H9 (cell line): ENCODE results near the gene CILP2. TPM values are rescaled to one million over a fixed set of nuclear protein-coding genes. Genes with fewer than 3 reads are reported as not detected.

Experiments
- DNase-seq: peaks from one replicate; pipeline ENCODE4 v3.0.0-alpha.2; 2017
- H2AFZ ChIP-seq: one replicate; pipeline ENCODE4 v1.6.1; 2013; ENCODE audit warnings: mild to moderate bottlenecking, low read length, control low read depth, moderate library complexity
- H2AK5ac ChIP-seq: 2 replicates; pipeline ENCODE4 v1.6.1; 2013; ENCODE audit warnings: low read length, control low read depth, mixed read lengths; ENCODE audit not compliant: insufficient read length
- H2BK120ac ChIP-seq: one replicate; pipeline ENCODE4 v1.6.1; 2013; ENCODE audit warnings: low read depth, mild to moderate bottlenecking, low read length, control low read depth, inconsistent platforms; ENCODE audit not compliant: poor library complexity, severe bottlenecking
- H2BK12ac ChIP-seq: 2 replicates; pipeline ENCODE4 v1.6.1; 2013; ENCODE audit warnings: low read length, control low read depth, mixed read lengths, low read depth; ENCODE audit not compliant: insufficient read length
- H2BK15ac ChIP-seq: 2 replicates; pipeline ENCODE4 v1.6.1; 2013; ENCODE audit warnings: low read depth, low read length, control low read depth
- H2BK20ac ChIP-seq: one replicate; pipeline ENCODE4 v1.6.1; 2013; ENCODE audit warnings: low read depth, mild to moderate bottlenecking, low read length, control low read depth, inconsistent platforms; ENCODE audit not compliant: poor library complexity, severe bottlenecking
- H2BK5ac ChIP-seq: 2 replicates; pipeline ENCODE4 v1.6.1; 2013; ENCODE audit warnings: low read length, control low read depth, mixed read lengths; ENCODE audit not compliant: insufficient read length
- H3K14ac ChIP-seq: 2 replicates; pipeline ENCODE4 v1.6.1; 2013; ENCODE audit warnings: low read length, control low read depth; ENCODE audit not compliant: insufficient read depth
- H3K18ac ChIP-seq: 2 replicates; pipeline ENCODE4 v1.6.1; 2013; ENCODE audit warnings: low read depth, mild to moderate bottlenecking, mixed read lengths, low read length, control low read depth; ENCODE audit not compliant: insufficient read length
- H3K23ac ChIP-seq: 2 replicates; pipeline ENCODE4 v1.6.1; 2013; ENCODE audit warnings: low read length, control low read depth, mixed read lengths, low read depth; ENCODE audit not compliant: insufficient read length
- H3K23me2 ChIP-seq: 2 replicates; pipeline ENCODE4 v1.6.1; 2013; ENCODE audit warnings: low read depth, mild to moderate bottlenecking, mixed read lengths, low read length, control low read depth; ENCODE audit not compliant: insufficient read length, poor library complexity, severe bottlenecking
- H3K27ac ChIP-seq: 2 replicates; pipeline ENCODE4 v1.5.1; 2013; ENCODE audit warnings: low read length, control low read depth, mixed read lengths, low read depth; ENCODE audit not compliant: insufficient read length
- H3K27me3 ChIP-seq: 2 replicates; pipeline ENCODE4 v1.6.1; 2013; ENCODE audit warnings: low read length, control low read depth, inconsistent platforms; ENCODE audit not compliant: insufficient read depth
- H3K4ac ChIP-seq: 2 replicates; pipeline ENCODE4 v1.6.1; 2013; ENCODE audit warnings: low read depth, mild to moderate bottlenecking, control low read depth, inconsistent platforms, low read length, moderate library complexity
- H3K4me1 ChIP-seq: 2 replicates; pipeline ENCODE4 v1.6.1; 2013; ENCODE audit warnings: low read length, control low read depth, inconsistent platforms; ENCODE audit not compliant: insufficient read depth
- H3K4me2 ChIP-seq: 2 replicates; pipeline ENCODE4 v1.6.1; 2013; ENCODE audit warnings: low read length, control low read depth, mixed read lengths; ENCODE audit not compliant: insufficient read length, insufficient read depth
- H3K56ac ChIP-seq: 2 replicates; pipeline ENCODE4 v1.6.1; 2013; ENCODE audit warnings: low read depth, mild to moderate bottlenecking, mixed read lengths, low read length, control low read depth; ENCODE audit not compliant: insufficient read length
- H3K79me1 ChIP-seq: 2 replicates; pipeline ENCODE4 v1.6.1; 2013; ENCODE audit warnings: low read depth, mild to moderate bottlenecking, moderate library complexity, low read length, control low read depth, inconsistent platforms; ENCODE audit not compliant: insufficient read depth, poor library complexity, severe bottlenecking
- H3K79me2 ChIP-seq: 2 replicates; pipeline ENCODE4 v1.6.1; 2013; ENCODE audit warnings: low read length, control low read depth, inconsistent platforms; ENCODE audit not compliant: insufficient read depth
- H3K9ac ChIP-seq: 2 replicates; pipeline ENCODE4 v1.6.1; 2013; ENCODE audit warnings: low read length, control low read depth, mixed read lengths; ENCODE audit not compliant: insufficient read length; ENCODE audit errors: extremely low read depth
- H3K9me3 ChIP-seq: one replicate; pipeline ENCODE4 v1.6.1; 2013; ENCODE audit warnings: low read depth, low read length, inconsistent platforms; ENCODE audit not compliant: control insufficient read depth
- H3T11ph ChIP-seq: one replicate; pipeline ENCODE4 v1.6.1; 2013; ENCODE audit warnings: mild to moderate bottlenecking, low read length, control low read depth, inconsistent platforms
- H4K20me1 ChIP-seq: one replicate; pipeline ENCODE4 v1.6.1; 2013; ENCODE audit not compliant: control insufficient read depth, insufficient read length, insufficient read depth
- H4K5ac ChIP-seq: 2 replicates; pipeline ENCODE4 v1.6.1; 2013; ENCODE audit warnings: low read depth, mild to moderate bottlenecking, mixed read lengths, low read length, control low read depth; ENCODE audit not compliant: insufficient read length
- H4K8ac ChIP-seq: replicated peaks from 2 replicates; pipeline ENCODE4 v1.6.1; 2013; ENCODE audit warnings: low read length, control low read depth, mixed read lengths, low read depth; ENCODE audit not compliant: insufficient read length
- H4K91ac ChIP-seq: 2 replicates; pipeline ENCODE4 v1.6.1; 2013; ENCODE audit warnings: low read depth, mild to moderate bottlenecking, moderate library complexity, mixed read lengths, low read length, control low read depth; ENCODE audit not compliant: insufficient read length
- H3K27ac Mint-ChIP-seq, 3 experiments: 2 replicates in 2 of 3; 3 replicates in 1 of 3; pipeline ENCODE4 v1.8.0; 2020 to 2021; ENCODE audit warnings: mixed read lengths in 3 of 3, mild to moderate bottlenecking in 1 of 3, moderate library complexity in 1 of 3
- H3K27me3 Mint-ChIP-seq: 2 replicates; pipeline ENCODE4 v1.8.0; 2021; ENCODE audit warnings: low read depth, mild to moderate bottlenecking, moderate library complexity, mixed read lengths
- H3K36me3 Mint-ChIP-seq, 3 experiments: 2 replicates in 2 of 3; 3 replicates in 1 of 3; pipeline ENCODE4 v1.8.0; 2020 to 2021; ENCODE audit warnings: low read depth in 3 of 3, mixed read lengths in 3 of 3; ENCODE audit not compliant: insufficient read depth in 1 of 3
- H3K4me1 Mint-ChIP-seq, 2 experiments: 2 replicates each; pipeline ENCODE4 v1.8.0; 2020; ENCODE audit warnings: mixed read lengths in 2 of 2
- H3K4me3 Mint-ChIP-seq, 2 experiments: 2 replicates in 1 of 2; 3 replicates in 1 of 2; pipeline ENCODE4 v1.8.0; 2020 to 2021; ENCODE audit warnings: mild to moderate bottlenecking in 2 of 2, mixed read lengths in 2 of 2, moderate library complexity in 1 of 2
- H3K9me3 Mint-ChIP-seq, 2 experiments: 2 replicates in 1 of 2; 3 replicates in 1 of 2; pipeline ENCODE4 v1.8.0; 2020; ENCODE audit warnings: mild to moderate bottlenecking in 2 of 2, mixed read lengths in 2 of 2, moderate library complexity in 1 of 2
- CTCF ChIP-seq: fragments of 200-600 bp; sonication (generic); conservative IDR thresholded peaks from 3 replicates; pipeline ENCODE4 v1.8.0; 2021; ENCODE audit warnings: antibody characterized with exemption, mild to moderate bottlenecking
- WGBS: extraction: QIAGEN DNeasy Blood & Tissue Kit; methylation state at CpG from one replicate; pipeline ENCODE4 v1.1.7; 2013; ENCODE audit warnings: missing lambda C conversion rate, low lambda C conversion rate, mixed read lengths; ENCODE audit not compliant: insufficient read length; ENCODE audit errors: extremely low coverage; 5-methylcytosine and 5-hydroxymethylcytosine counted together
- total RNA-seq: library from RNA; stranded (reverse); gene quantifications from 2 replicates; pipeline ENCODE4 v1.2.1, GENCODE V29; 2021

CILP2 gene
- total RNA-seq, 1 experiment from 2014 or later = 6.4 TPM

- H3K23me2 ChIP-seq = no peaks in the 10 kb centered on the region
- no peak overlapping the region for H2BK5ac ChIP-seq
- H2AFZ ChIP-seq = no peak overlapping the region
- H4K8ac ChIP-seq = no peak overlapping the region
- H3K9me3 ChIP-seq = no peaks in the 10 kb centered on the region
- H3K14ac ChIP-seq = no peak overlapping the region
- Mint-ChIP-seq H3K4me1 (peaks cover 14 to 24% of the 10 kb centered on the region in 2 experiments), H3K4me3 (no peak overlapping the region), H3K27me3 (no peaks in the 10 kb centered on the region), H3K27ac (no peak overlapping the region), H3K9me3 (no peaks in the 10 kb centered on the region; a peak in 1 of 5 replicates), H3K36me3 (no peaks in the 10 kb centered on the region)
- H2BK120ac ChIP-seq = no peak overlapping the region
- no peak overlapping the region for H3K18ac ChIP-seq
- no peak overlapping the region for H3K27ac ChIP-seq
- H3K56ac ChIP-seq = no peak overlapping the region
- no CpG with 5 or more reads among the region's 4 CpGs for WGBS
- H3K4ac ChIP-seq = no peak overlapping the region
- no peak for DNase-seq
- no peak overlapping the region for H2AK5ac ChIP-seq
- H3K4me1 ChIP-seq = peaks cover 10% of the 10 kb centered on the region; the same call in 1 of the 2 replicates
- no peaks in the 10 kb centered on the region for H3K79me2 ChIP-seq
- no peak overlapping the region for H4K5ac ChIP-seq
- no peak overlapping the region for H3K9ac ChIP-seq
- H4K20me1 ChIP-seq = no peaks in the 10 kb centered on the region
- H2BK20ac ChIP-seq = no peak overlapping the region
- no peak overlapping the region for H3T11ph ChIP-seq
- no peak overlapping the region for H3K23ac ChIP-seq
- no peaks in the 10 kb centered on the region for H3K27me3 ChIP-seq
- TF ChIP-seq CTCF = no peak
- H2BK15ac ChIP-seq = no peak overlapping the region
- H3K4me2 ChIP-seq = no peak overlapping the region
- H2BK12ac ChIP-seq = no peak overlapping the region
- no peak overlapping the region for H4K91ac ChIP-seq
- no peaks in the 10 kb centered on the region for H3K79me1 ChIP-seq
Observed at GRCh38 chr19:19594381-19594780, 56.3 kb downstream of the CILP2 start.
